Stimulated activated effector memory CD8-positive, alpha-beta T cell treated with anti-CD3 and anti-CD28 coated beads, Interleukin-12 subunit alpha, Interleukin-12 subunit beta, amount 100 ng/mL, for 72 hours (primary cell): ENCODE results near the gene OR6C76.
"Not testable (repeated sequence)": the region's sequence is repeated elsewhere in the genome, so short reads cannot be mapped to it uniquely, and the experiment has no call there.

Source experiments
- ATAC-seq: fragments of 150-1000 bp; cut with Tn5 transposase; 2 replicates; pipeline ENCODE4 v1.10.0; 2021
- DNase-seq, 2 donors: peaks; one replicate each; pipeline ENCODE4 v3.0.0; 2021 to 2022; ENCODE audit warnings: low spot score in 2 of 2
- H3K27ac Mint-ChIP-seq: one replicate; pipeline ENCODE4 v1.8.0; 2022; ENCODE audit warnings: mild to moderate bottlenecking, mixed read lengths
- H3K36me3 Mint-ChIP-seq: one replicate; pipeline ENCODE4 v1.8.0; 2022; ENCODE audit warnings: mild to moderate bottlenecking, mixed read lengths
- H3K4me1 Mint-ChIP-seq: one replicate; pipeline ENCODE4 v1.8.0; 2022; ENCODE audit warnings: mixed read lengths
- H3K4me3 Mint-ChIP-seq: one replicate; pipeline ENCODE4 v1.8.0; 2022; ENCODE audit warnings: mild to moderate bottlenecking, mixed read lengths
- H3K9me3 Mint-ChIP-seq: one replicate; pipeline ENCODE4 v1.8.0; 2022; ENCODE audit warnings: mixed read lengths

Gene OR6C76

DNA sequence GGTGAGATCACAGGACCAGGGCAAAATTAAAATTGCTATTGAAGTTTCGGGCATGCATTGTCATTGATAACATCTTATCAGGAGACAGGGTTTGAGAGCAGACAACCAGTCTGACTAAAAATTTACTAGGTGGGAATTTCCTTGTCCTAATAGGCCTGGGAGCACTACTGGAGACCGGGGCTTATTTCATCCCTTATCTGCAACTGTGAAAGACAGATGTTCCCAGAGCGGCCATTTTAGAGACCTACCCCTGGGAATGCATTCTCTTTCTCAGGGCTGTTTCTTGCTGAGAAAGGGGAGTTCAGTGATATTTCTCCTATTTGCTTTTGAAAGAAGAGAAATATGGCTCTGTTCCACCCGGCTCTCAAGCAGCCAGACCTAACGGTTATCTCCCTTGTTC, 15.2 kb downstream of the OR6C76 start:
- peaks cover 17% of the 10 kb centered on the region for H3K9me3 Mint-ChIP-seq
- not testable (repeated sequence) for H3K4me1 Mint-ChIP-seq, H3K4me3 Mint-ChIP-seq, H3K27ac Mint-ChIP-seq, DNase-seq, ATAC-seq, H3K36me3 Mint-ChIP-seq

DNA sequence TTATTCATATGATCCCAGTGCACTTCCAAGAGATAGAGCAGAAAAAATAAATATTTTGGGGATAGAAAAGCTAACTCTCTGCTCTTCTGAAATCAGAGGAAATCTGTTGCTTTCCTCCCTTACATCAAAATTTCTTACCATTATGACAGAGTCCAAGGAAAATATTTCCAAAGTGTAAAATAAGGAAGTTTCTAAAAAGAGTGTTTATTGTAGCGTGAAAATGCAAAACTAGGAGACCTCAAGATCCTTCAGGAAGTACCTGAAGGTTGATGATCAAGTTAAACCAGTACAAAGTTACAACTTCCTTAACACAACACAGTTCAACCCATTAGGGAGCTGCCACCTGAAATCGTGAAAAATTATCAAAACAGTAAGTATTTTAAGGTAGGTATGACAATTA, 17.7 kb downstream of the OR6C76 start, which contains the start of gene OR6C2:
Gene OR6C2, plus strand, starts transcription at position 301 of the 400 bp plus-strand sequence. CDS start 8,138 bp downstream, outside the sequence.
- DNase-seq (no peak), ATAC-seq (no peak)
- no peak within 1 kb of the TSS for H3K27ac Mint-ChIP-seq
- no peak within 1 kb of the TSS for H3K4me3 Mint-ChIP-seq
- H3K9me3 Mint-ChIP-seq: peaks cover 17% of the 10 kb centered on the region
- no peaks in the 10 kb centered on the region for H3K4me1 Mint-ChIP-seq
- H3K36me3 Mint-ChIP-seq: no peaks in the 10 kb centered on the region

GRCh38 chr12:55445357-55445756, 19.3 kb downstream of the OR6C76 start:
- Mint-ChIP-seq H3K36me3 (no peaks in the 10 kb centered on the region), H3K4me3 (no peak overlapping the region), H3K27ac (no peak overlapping the region), H3K9me3 (peaks cover 8% of the 10 kb centered on the region), H3K4me1 (no peaks in the 10 kb centered on the region)
- DNase-seq (no peak), ATAC-seq (no peak)

GRCh38 chr12:55446326-55446725, 20.3 kb downstream of the OR6C76 start:
- no peaks in the 10 kb centered on the region for H3K36me3 Mint-ChIP-seq
- H3K9me3 Mint-ChIP-seq: peaks cover 2% of the 10 kb centered on the region
- no peak overlapping the region for H3K4me3 Mint-ChIP-seq
- no peaks in the 10 kb centered on the region for H3K4me1 Mint-ChIP-seq
- DNase-seq (no peak), ATAC-seq (no peak)
- no peak overlapping the region for H3K27ac Mint-ChIP-seq

- ATAC-seq (no peak), DNase-seq (no peak)
- Mint-ChIP-seq H3K36me3 (no peaks in the 10 kb centered on the region), H3K4me1 (no peaks in the 10 kb centered on the region), H3K27ac (no peak overlapping the region), H3K4me3 (no peak overlapping the region), H3K9me3 (no peaks in the 10 kb centered on the region)
Measured at GRCh38 chr12:55448825-55449224, 22.8 kb downstream of the OR6C76 start.

- DNase-seq, H3K4me3 Mint-ChIP-seq, H3K9me3 Mint-ChIP-seq: not testable (repeated sequence)
Measured at GRCh38 chr12:55464926-55465325, 38.9 kb downstream of the OR6C76 start.

GRCh38 chr12:55467836-55468235, 41.8 kb downstream of the OR6C76 start:
- H3K4me3 Mint-ChIP-seq: no peak overlapping the region
- ATAC-seq (no peak), DNase-seq (no peak)
- H3K27ac Mint-ChIP-seq: no peak overlapping the region
- H3K4me1 Mint-ChIP-seq: no peaks in the 10 kb centered on the region
- H3K36me3 Mint-ChIP-seq: no peaks in the 10 kb centered on the region
- H3K9me3 Mint-ChIP-seq: no peaks in the 10 kb centered on the region

More at GRCh38 chr12:55464926-55465325, 38.9 kb downstream of the OR6C76 start:
- not testable (repeated sequence) for H3K27ac Mint-ChIP-seq, H3K4me1 Mint-ChIP-seq, H3K36me3 Mint-ChIP-seq, ATAC-seq

- H3K9me3 Mint-ChIP-seq: no peaks in the 10 kb centered on the region
- H3K36me3 Mint-ChIP-seq: no peaks in the 10 kb centered on the region
- H3K4me3 Mint-ChIP-seq: no peak overlapping the region
- no peak for ATAC-seq
- no peak for DNase-seq
- H3K4me1 Mint-ChIP-seq: no peaks in the 10 kb centered on the region
- no peak overlapping the region for H3K27ac Mint-ChIP-seq
Measured at GRCh38 chr12:55469291-55469690, 43.2 kb downstream of the OR6C76 start.

GRCh38 chr12:55470088-55470829, 44.2 kb downstream of the OR6C76 start, which contains the start of gene OR6C70:
Gene OR6C70 (minus strand): TSS chr12:55470138. CDS start chr12:55470138, 0 bp downstream.
- Mint-ChIP-seq H3K9me3 (no peaks in the 10 kb centered on the region), H3K4me3 (no peak within 1 kb of the TSS), H3K36me3 (no peaks in the 10 kb centered on the region), H3K4me1 (no peaks in the 10 kb centered on the region), H3K27ac (no peak within 1 kb of the TSS)
- DNase-seq (no peak), ATAC-seq (no peak)

- no peaks in the 10 kb centered on the region for H3K4me1 Mint-ChIP-seq
- DNase-seq: no peak
- H3K9me3 Mint-ChIP-seq: no peaks in the 10 kb centered on the region
- H3K36me3 Mint-ChIP-seq: no peaks in the 10 kb centered on the region
- H3K4me3 Mint-ChIP-seq: no peak overlapping the region
- no peak overlapping the region for H3K27ac Mint-ChIP-seq
- no peak for ATAC-seq
Measured at GRCh38 chr12:55472264-55472663, 46.2 kb downstream of the OR6C76 start.
